Anterior cingulate cortex (tissue), 58 donors: ENCODE data around the gene SLC2A2.
"Not testable (repeated sequence)": the region's sequence is repeated elsewhere in the genome, so short reads cannot be mapped to it uniquely, and the experiment has no call there.

Experiments used
- DNase-seq, 58 donors: peaks; one replicate each; lab custom pipeline; 2025; lab: John Stamatoyannopoulos, UW

Gene SLC2A2

GRCh38 chr3:170991664-170992063 is 34.9 kb downstream of the SLC2A2 start:
- DNase-seq, result no peak

- DNase-seq, result no peak
Measured at GRCh38 chr3:170989100-170989648, 37.3 kb downstream of the SLC2A2 start.

- no peak for DNase-seq
Measured at GRCh38 chr3:170988378-170988777, 38.1 kb downstream of the SLC2A2 start.

GRCh38 chr3:170985304-170985703 is 41.2 kb downstream of the SLC2A2 start:
- no peak for DNase-seq

- DNase-seq, result no peak
Measured at GRCh38 chr3:170982733-170983132, 43.8 kb downstream of the SLC2A2 start.

- no peak for DNase-seq
Measured at GRCh38 chr3:170980399-170980798, 46.1 kb downstream of the SLC2A2 start.

- no peak for DNase-seq
Measured at GRCh38 chr3:170977949-170978745, 48.4 kb downstream of the SLC2A2 start.

- no peak for DNase-seq
Measured at GRCh38 chr3:170976190-170976519, 50.4 kb downstream of the SLC2A2 start.

- no peak for DNase-seq
Measured at GRCh38 chr3:170975283-170976189, 51.0 kb downstream of the SLC2A2 start.

- no peak for DNase-seq
Measured at GRCh38 chr3:170974872-170975271, 51.6 kb downstream of the SLC2A2 start.

GRCh38 chr3:170972917-170973316 is 53.6 kb downstream of the SLC2A2 start:
- DNase-seq, result not testable (repeated sequence)

- DNase-seq, result no peak
Measured at GRCh38 chr3:170967126-170967525, 59.4 kb downstream of the SLC2A2 start.

GRCh38 chr3:170966495-170966894 is 60.0 kb downstream of the SLC2A2 start:
- no peak for DNase-seq

GRCh38 chr3:170962411-170962810 is 64.1 kb downstream of the SLC2A2 start:
- no peak for DNase-seq

- DNase-seq, result peak in 21 of 58 donors; percentile 3 to 77 (median 26)
Measured at GRCh38 chr3:170961616-170962400, 64.7 kb downstream of the SLC2A2 start.

GRCh38 chr3:170959457-170959856 is 67.1 kb downstream of the SLC2A2 start:
- DNase-seq, result no peak

- DNase-seq, result no peak
Measured at GRCh38 chr3:170956647-170957046, 69.9 kb downstream of the SLC2A2 start.

- peak in 33 of 58 donors; percentile 6 to 66 (median 31) for DNase-seq
Measured at GRCh38 chr3:170953736-170954135, 72.8 kb downstream of the SLC2A2 start.

GRCh38 chr3:170953229-170953628 is 73.3 kb downstream of the SLC2A2 start:
- peak in 11 of 58 donors; percentile 7 to 46 (median 21) for DNase-seq

- no peak for DNase-seq
Measured at GRCh38 chr3:170949211-170949610, 77.3 kb downstream of the SLC2A2 start.
